ENCODE measurements around the gene HIVEP2.
"Not testable (repeated sequence)": the region's sequence is repeated elsewhere in the genome, so short reads cannot be mapped to it uniquely, and the experiment has no call there.

Gene HIVEP2, protein sequence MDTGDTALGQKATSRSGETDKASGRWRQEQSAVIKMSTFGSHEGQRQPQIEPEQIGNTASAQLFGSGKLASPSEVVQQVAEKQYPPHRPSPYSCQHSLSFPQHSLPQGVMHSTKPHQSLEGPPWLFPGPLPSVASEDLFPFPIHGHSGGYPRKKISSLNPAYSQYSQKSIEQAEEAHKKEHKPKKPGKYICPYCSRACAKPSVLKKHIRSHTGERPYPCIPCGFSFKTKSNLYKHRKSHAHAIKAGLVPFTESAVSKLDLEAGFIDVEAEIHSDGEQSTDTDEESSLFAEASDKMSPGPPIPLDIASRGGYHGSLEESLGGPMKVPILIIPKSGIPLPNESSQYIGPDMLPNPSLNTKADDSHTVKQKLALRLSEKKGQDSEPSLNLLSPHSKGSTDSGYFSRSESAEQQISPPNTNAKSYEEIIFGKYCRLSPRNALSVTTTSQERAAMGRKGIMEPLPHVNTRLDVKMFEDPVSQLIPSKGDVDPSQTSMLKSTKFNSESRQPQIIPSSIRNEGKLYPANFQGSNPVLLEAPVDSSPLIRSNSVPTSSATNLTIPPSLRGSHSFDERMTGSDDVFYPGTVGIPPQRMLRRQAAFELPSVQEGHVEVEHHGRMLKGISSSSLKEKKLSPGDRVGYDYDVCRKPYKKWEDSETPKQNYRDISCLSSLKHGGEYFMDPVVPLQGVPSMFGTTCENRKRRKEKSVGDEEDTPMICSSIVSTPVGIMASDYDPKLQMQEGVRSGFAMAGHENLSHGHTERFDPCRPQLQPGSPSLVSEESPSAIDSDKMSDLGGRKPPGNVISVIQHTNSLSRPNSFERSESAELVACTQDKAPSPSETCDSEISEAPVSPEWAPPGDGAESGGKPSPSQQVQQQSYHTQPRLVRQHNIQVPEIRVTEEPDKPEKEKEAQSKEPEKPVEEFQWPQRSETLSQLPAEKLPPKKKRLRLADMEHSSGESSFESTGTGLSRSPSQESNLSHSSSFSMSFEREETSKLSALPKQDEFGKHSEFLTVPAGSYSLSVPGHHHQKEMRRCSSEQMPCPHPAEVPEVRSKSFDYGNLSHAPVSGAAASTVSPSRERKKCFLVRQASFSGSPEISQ (N-terminal part only)

DNA sequence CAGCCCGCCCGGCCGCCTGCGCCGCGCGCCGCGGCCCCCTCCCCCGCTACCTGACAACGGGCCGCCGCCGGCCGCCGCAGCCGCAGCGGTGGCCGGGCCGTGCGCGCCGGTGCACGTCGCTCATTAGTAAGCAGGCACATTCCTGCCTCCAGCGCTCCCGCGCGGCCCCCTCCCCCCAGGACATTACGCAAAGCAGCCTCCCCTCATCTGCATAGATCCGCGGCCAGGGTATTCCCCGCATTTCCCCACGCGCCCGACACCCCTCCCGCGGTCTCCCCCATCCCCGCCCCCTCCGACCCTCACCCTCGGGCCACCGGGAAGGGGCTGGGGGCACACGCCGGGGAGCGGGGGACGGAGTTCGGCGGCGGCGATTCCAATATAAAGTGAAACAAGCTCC, at the start of gene HIVEP2:
Gene HIVEP2 (minus strand): TSS at position 128 of the 397 bp plus-strand sequence. CDS start 170,438 bp downstream, outside the sequence.
- Histone ChIP-seq H3K36me3 (ENCODE audit: control insufficient read depth, insufficient read depth, low read length) (no peaks in the 10 kb centered on the region), H3K4me3 (ENCODE audit: low read depth, low read length) (peak within 1 kb of the TSS; percentile 92), H3K9ac (ENCODE audit: low read length) (peak within 1 kb of the TSS; percentile 96), H3K27me3 (ENCODE audit: control insufficient read depth, insufficient read depth, low read length) (peaks cover 8% of the 10 kb centered on the region; the same call in 1 of the 2 replicates), H3K9me3 (ENCODE audit: control insufficient read depth, insufficient read depth, low read depth, low read length) (no peaks in the 10 kb centered on the region), H3K27ac (ENCODE audit: low read depth, low read length) (peak within 1 kb of the TSS; percentile 79), H3K4me1 (ENCODE audit: control insufficient read depth, insufficient read depth, low read length) (peaks cover 10% of the 10 kb centered on the region; the same call in 1 of the 2 replicates)

DNA sequence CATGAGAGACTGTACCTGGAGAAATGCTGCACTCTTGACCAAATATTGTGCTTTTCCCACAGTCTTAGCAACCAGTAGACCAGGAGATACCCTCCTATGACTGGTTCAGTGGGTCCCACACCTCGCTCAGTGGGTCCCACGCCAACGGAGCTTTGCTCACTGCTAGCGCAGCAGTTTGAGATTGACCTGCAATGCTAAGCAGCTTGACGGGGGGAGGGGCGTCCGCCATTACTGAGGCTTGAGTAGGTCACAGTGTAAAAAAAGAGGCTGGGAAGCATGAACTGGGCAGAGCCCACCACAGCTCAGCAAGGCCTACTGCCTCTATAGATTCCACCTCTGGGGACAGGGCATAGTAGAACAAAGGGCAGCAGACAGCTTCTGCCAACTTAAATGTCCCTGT, 49.0 kb upstream of the HIVEP2 start:
- H3K27me3 ChIP-seq (ENCODE audit: control insufficient read depth, insufficient read depth, low read length), result no peaks in the 10 kb centered on the region
- no peaks in the 10 kb centered on the region for H3K36me3 ChIP-seq (ENCODE audit: control insufficient read depth, insufficient read depth, low read length)
- H3K27ac ChIP-seq (ENCODE audit: low read depth, low read length), result no peak overlapping the region
- no peak overlapping the region for H3K9ac ChIP-seq (ENCODE audit: low read length)
- no peaks in the 10 kb centered on the region for H3K9me3 ChIP-seq (ENCODE audit: control insufficient read depth, insufficient read depth, low read depth, low read length)
- H3K4me1 ChIP-seq (ENCODE audit: control insufficient read depth, insufficient read depth, low read length), result no peaks in the 10 kb centered on the region
- H3K4me3 ChIP-seq (ENCODE audit: low read depth, low read length), result no peak overlapping the region

DNA sequence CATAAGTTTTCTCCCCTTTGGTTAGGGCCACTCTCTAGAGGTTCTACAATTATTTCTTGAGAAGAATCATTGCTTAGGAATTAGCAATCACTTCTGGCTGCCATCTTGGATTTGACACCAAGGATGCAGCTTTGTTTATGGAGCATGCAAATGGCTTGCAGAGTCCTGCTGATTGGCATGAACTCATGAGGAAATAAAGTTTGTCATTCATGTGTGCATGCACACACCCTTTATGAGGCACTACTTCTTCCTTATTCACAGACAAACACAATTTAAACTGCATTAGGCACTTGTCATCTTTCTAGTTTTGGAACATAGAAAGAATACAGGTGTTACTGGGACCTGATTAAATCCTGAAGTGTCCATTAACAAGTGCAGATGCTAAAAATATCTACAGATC, 42.5 kb upstream of the HIVEP2 start:
- Histone ChIP-seq H3K9ac (ENCODE audit: low read length) (no peak overlapping the region), H3K27me3 (ENCODE audit: control insufficient read depth, insufficient read depth, low read length) (no peaks in the 10 kb centered on the region), H3K4me1 (ENCODE audit: control insufficient read depth, insufficient read depth, low read length) (no peaks in the 10 kb centered on the region), H3K27ac (ENCODE audit: low read depth, low read length) (no peak overlapping the region), H3K9me3 (ENCODE audit: control insufficient read depth, insufficient read depth, low read depth, low read length) (no peaks in the 10 kb centered on the region), H3K36me3 (ENCODE audit: control insufficient read depth, insufficient read depth, low read length) (no peaks in the 10 kb centered on the region), H3K4me3 (ENCODE audit: low read depth, low read length) (no peak overlapping the region)

DNA sequence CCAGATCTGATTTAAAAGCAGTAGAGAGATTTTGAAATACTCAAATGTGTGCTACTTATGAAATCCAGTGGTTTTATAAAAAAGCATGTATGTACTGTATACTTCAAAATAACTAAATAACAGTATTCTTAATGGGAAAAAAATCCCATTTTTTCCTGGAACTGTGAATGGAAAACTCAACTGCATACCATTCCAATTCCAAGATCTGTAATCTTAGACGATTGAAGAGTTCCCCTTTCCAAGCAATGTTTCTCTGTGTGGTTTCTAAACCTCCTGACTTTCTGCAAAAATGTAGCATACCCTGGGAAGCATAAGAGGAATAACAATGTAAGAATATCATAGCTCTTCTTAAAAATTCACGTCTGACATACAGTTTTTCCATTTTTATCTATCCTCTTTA, 40.3 kb upstream of the HIVEP2 start:
- Histone ChIP-seq H3K9ac (ENCODE audit: low read length) (no peak overlapping the region), H3K36me3 (ENCODE audit: control insufficient read depth, insufficient read depth, low read length) (no peaks in the 10 kb centered on the region), H3K4me1 (ENCODE audit: control insufficient read depth, insufficient read depth, low read length) (no peaks in the 10 kb centered on the region), H3K9me3 (ENCODE audit: control insufficient read depth, insufficient read depth, low read depth, low read length) (no peaks in the 10 kb centered on the region), H3K4me3 (ENCODE audit: low read depth, low read length) (no peak overlapping the region), H3K27ac (ENCODE audit: low read depth, low read length) (no peak overlapping the region), H3K27me3 (ENCODE audit: control insufficient read depth, insufficient read depth, low read length) (no peaks in the 10 kb centered on the region)

DNA sequence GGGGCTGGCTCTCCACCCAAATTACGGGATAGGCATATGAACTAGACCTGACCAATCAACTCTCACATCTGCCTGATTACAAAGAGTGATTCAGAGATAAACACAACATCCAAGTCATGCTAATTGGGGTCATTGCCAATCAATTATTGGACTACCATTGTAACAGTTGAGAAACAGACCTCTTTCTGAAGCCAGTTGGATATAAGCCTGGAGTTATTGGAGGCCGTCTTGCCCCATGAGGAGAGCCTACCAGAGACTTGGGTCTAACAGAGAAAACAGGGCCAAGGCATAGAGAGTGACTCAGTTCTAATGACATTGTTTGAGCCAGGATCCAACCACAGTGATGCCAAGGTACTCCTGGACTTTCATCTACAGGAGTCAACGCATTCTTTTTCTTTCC, 39.4 kb upstream of the HIVEP2 start:
- Histone ChIP-seq H3K4me1 (ENCODE audit: control insufficient read depth, insufficient read depth, low read length) (no peaks in the 10 kb centered on the region), H3K27ac (ENCODE audit: low read depth, low read length) (no peak overlapping the region), H3K9me3 (ENCODE audit: control insufficient read depth, insufficient read depth, low read depth, low read length) (no peaks in the 10 kb centered on the region), H3K4me3 (ENCODE audit: low read depth, low read length) (no peak overlapping the region), H3K36me3 (ENCODE audit: control insufficient read depth, insufficient read depth, low read length) (no peaks in the 10 kb centered on the region), H3K9ac (ENCODE audit: low read length) (no peak overlapping the region), H3K27me3 (ENCODE audit: control insufficient read depth, insufficient read depth, low read length) (no peaks in the 10 kb centered on the region)

DNA sequence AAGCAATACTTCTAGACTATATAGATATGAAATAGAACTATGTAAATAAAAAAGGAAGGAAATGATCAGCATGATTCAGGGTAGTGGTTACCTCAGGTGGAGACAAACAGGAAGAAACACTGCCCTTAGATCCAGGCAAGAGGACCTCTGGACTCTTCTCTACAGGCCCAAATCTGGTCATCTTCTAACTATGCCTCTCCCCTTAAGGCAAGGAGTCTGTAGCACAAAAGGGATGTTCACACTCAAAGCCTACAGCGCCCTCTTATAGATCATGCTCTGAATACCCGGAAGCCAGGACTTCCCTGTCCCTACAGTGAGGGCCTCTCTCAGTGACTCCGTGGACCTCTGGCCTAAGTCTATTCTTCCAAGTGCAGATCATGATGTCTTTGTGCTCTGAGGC, 30.4 kb upstream of the HIVEP2 start:
- no peaks in the 10 kb centered on the region for H3K36me3 ChIP-seq (ENCODE audit: control insufficient read depth, insufficient read depth, low read length)
- H3K27me3 ChIP-seq (ENCODE audit: control insufficient read depth, insufficient read depth, low read length), result no peaks in the 10 kb centered on the region
- no peak overlapping the region for H3K4me3 ChIP-seq (ENCODE audit: low read depth, low read length)
- no peaks in the 10 kb centered on the region for H3K4me1 ChIP-seq (ENCODE audit: control insufficient read depth, insufficient read depth, low read length)
- no peaks in the 10 kb centered on the region for H3K9me3 ChIP-seq (ENCODE audit: control insufficient read depth, insufficient read depth, low read depth, low read length)
- H3K9ac ChIP-seq (ENCODE audit: low read length), result no peak overlapping the region
- no peak overlapping the region for H3K27ac ChIP-seq (ENCODE audit: low read depth, low read length)

DNA sequence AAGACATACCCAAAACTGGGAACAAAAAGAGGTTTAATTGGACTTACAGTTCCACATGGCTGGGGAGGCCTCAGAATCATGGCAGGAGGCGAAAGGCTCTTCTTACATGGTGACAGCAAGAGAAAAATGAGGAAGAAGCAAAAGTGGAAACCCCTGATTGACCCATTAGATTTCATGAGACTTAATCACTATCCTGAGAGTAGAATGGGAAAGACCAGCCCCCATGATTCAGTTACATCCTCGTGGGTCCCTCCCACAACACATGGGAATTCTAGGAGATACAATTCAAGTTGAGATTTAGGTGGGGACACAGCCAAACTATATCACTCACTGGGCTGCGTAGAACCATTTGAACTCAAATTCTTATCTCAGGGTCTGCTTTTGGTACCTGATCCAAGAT, 26.0 kb upstream of the HIVEP2 start:
- not testable (repeated sequence) for H3K4me3 ChIP-seq (ENCODE audit: low read depth, low read length); H3K27ac ChIP-seq (ENCODE audit: low read depth, low read length)

DNA sequence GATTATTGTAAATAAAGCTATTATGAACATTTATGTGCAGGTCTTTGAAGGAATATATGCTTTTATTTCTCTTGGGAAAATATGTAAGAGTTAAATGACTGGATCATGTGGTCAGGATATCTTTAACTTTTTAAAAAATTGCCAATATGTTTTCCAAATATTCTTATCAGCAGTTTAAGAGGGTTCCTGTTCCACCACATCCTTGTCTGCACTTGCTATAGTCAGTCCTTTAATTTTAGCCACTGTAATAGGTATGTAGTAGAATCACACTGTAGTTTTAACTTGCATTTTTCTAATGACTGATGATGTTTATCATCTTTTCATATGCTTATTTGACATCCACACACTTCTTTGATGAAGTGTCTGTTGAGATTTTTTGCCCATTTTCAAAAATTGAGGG, 23.6 kb upstream of the HIVEP2 start:
- no peaks in the 10 kb centered on the region for H3K9me3 ChIP-seq (ENCODE audit: control insufficient read depth, insufficient read depth, low read depth, low read length)
- no peaks in the 10 kb centered on the region for H3K36me3 ChIP-seq (ENCODE audit: control insufficient read depth, insufficient read depth, low read length)
- no peaks in the 10 kb centered on the region for H3K4me1 ChIP-seq (ENCODE audit: control insufficient read depth, insufficient read depth, low read length)
- H3K9ac ChIP-seq (ENCODE audit: low read length), result no peak overlapping the region
- H3K27me3 ChIP-seq (ENCODE audit: control insufficient read depth, insufficient read depth, low read length), result no peaks in the 10 kb centered on the region
- no peak overlapping the region for H3K27ac ChIP-seq (ENCODE audit: low read depth, low read length)
- no peak overlapping the region for H3K4me3 ChIP-seq (ENCODE audit: low read depth, low read length)

More for the DNA sequence above, 26.0 kb upstream of the HIVEP2 start:
- not testable (repeated sequence) for H3K36me3 ChIP-seq (ENCODE audit: control insufficient read depth, insufficient read depth, low read length); H3K9ac ChIP-seq (ENCODE audit: low read length); H3K4me1 ChIP-seq (ENCODE audit: control insufficient read depth, insufficient read depth, low read length); H3K27me3 ChIP-seq (ENCODE audit: control insufficient read depth, insufficient read depth, low read length); H3K9me3 ChIP-seq (ENCODE audit: control insufficient read depth, insufficient read depth, low read depth, low read length)

DNA sequence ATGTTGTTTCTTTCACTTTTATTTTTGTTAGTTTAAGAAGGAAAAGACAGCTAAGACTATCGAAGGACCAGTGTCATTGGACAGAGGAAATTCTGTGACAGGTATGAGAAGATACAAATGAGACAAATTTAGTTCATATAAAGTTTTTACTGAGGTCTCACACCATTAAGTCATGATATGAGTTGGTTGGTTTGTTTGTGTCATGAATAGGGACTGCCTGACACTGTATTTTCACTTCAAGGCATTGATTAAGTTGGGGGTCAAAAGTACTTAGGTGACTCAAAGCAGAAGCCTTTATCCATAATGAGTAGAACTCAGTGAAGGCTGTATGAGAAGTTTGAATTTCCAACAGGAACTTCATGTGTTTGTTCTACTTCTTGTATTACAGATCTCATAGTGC, 21.3 kb upstream of the HIVEP2 start:
- Histone ChIP-seq H3K27me3 (ENCODE audit: control insufficient read depth, insufficient read depth, low read length) (no peaks in the 10 kb centered on the region), H3K9ac (ENCODE audit: low read length) (no peak overlapping the region), H3K9me3 (ENCODE audit: control insufficient read depth, insufficient read depth, low read depth, low read length) (no peaks in the 10 kb centered on the region), H3K36me3 (ENCODE audit: control insufficient read depth, insufficient read depth, low read length) (no peaks in the 10 kb centered on the region), H3K27ac (ENCODE audit: low read depth, low read length) (no peak overlapping the region), H3K4me3 (ENCODE audit: low read depth, low read length) (no peak overlapping the region), H3K4me1 (ENCODE audit: control insufficient read depth, insufficient read depth, low read length) (no peaks in the 10 kb centered on the region)

DNA sequence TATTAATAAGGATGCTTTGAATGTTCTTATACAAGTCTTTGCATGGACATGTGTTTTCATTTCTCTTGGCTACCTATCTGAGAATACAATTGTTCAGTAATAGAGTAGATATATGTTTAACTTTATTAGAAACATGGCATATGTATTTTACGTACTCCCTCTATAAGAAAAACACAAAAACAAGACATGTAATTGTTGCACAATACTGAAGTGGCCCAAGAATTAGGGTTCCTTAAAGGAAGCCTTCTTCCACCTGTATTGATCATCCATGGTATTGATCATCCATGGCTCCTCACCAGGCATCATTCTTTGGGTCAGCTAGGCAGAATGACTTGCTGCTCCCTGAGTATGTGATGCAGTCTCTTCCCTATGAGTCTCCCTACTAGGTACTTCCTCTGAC, 20.2 kb upstream of the HIVEP2 start:
- H3K27me3 ChIP-seq (ENCODE audit: control insufficient read depth, insufficient read depth, low read length), result no peaks in the 10 kb centered on the region
- no peaks in the 10 kb centered on the region for H3K4me1 ChIP-seq (ENCODE audit: control insufficient read depth, insufficient read depth, low read length)
- H3K9me3 ChIP-seq (ENCODE audit: control insufficient read depth, insufficient read depth, low read depth, low read length), result no peaks in the 10 kb centered on the region
- H3K27ac ChIP-seq (ENCODE audit: low read depth, low read length), result no peak overlapping the region
- H3K9ac ChIP-seq (ENCODE audit: low read length), result no peak overlapping the region
- H3K4me3 ChIP-seq (ENCODE audit: low read depth, low read length), result no peak overlapping the region
- no peaks in the 10 kb centered on the region for H3K36me3 ChIP-seq (ENCODE audit: control insufficient read depth, insufficient read depth, low read length)

DNA sequence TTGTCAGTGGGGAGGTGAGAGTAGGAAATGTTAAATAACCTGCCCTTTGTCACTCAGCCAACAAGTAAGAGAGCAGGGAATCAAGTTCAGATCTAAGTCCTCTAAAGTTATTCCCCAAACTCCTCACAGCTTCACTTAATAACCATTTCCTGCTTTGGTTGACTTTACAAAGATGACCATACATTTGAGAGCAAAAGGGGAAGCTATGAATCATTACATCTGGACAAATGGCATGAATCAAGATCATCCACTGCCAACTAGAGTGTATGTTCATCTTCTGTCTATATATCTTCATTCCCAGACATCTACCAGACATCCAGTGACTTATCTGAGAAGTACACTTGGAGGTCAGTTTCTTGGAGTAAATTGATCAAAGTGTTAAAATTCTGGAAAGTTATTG, 15.1 kb upstream of the HIVEP2 start:
- Histone ChIP-seq H3K27me3 (ENCODE audit: control insufficient read depth, insufficient read depth, low read length) (no peaks in the 10 kb centered on the region), H3K36me3 (ENCODE audit: control insufficient read depth, insufficient read depth, low read length) (no peaks in the 10 kb centered on the region), H3K9ac (ENCODE audit: low read length) (no peak overlapping the region), H3K9me3 (ENCODE audit: control insufficient read depth, insufficient read depth, low read depth, low read length) (peaks cover 2% of the 10 kb centered on the region; the same call in 1 of the 2 replicates), H3K4me3 (ENCODE audit: low read depth, low read length) (no peak overlapping the region), H3K27ac (ENCODE audit: low read depth, low read length) (no peak overlapping the region), H3K4me1 (ENCODE audit: control insufficient read depth, insufficient read depth, low read length) (no peaks in the 10 kb centered on the region)

Data from HUES6 (cell line).